ENCODE data around the gene DIAPH3.

DIAPH3 gene

DNA sequence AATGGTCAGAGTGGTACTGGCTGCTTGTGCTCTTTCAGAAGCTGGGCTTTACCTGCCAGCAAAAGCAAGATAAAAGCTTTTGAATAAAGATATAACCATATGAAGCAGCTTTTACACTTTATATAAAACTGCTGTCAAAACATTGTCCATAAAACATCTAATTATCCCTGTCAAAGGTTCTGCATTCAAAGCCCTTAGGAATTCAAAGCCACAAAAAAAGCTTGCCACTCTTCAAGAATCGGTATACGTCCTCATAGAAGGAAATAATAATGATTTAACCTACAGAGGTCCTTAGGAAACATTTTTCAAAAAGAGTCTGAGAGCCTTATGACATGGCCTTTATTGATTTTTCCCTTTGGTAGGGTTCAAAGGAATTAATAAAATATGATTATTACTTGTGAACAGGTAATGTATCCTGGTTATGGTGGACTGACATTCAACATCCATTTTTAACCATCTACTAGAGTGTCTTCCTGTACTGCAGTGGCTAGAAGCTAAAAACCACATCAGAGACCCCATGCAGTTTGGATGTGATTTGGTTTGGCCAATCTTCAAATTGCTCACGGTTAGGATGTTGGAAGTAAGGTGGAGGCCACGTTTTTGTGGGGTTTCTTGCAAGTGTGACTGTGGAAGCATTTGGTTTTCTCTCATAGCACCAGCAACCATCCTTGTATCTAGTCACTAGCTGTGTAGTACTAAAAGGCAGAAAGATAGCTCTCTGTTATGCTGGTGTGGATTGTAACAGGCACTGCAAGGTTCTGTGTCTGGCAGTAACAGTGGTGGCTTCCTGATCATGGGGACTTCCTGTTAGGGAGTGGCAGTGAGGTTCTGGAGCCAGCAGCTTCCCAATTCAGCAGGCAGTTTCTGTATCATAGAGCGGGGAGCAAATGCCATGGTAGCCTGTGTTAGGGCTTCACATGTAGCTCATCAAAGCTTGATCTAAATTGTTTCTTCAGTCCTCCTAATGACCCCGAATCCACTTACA, 441.5 kb downstream of the DIAPH3 start:
- Histone ChIP-seq H3K4me1 (ENCODE audit: insufficient read depth, low read length, poor library complexity, severe bottlenecking) (peaks cover 19% of the 10 kb centered on the region), H3K9me2 (replicated peaks; ENCODE audit: low read depth, low read length) (no peaks in the 10 kb centered on the region), H3K36me3 (ENCODE audit: insufficient read depth, low read length) (no peaks in the 10 kb centered on the region), H3K4me2 (ENCODE audit: low read depth, low read length, poor library complexity, severe bottlenecking) (peak overlapping the region; percentile 71), H3K9ac (ENCODE audit: low read depth, low read length, poor library complexity, severe bottlenecking) (peak overlapping the region; percentile 2), H2AFZ (ENCODE audit: low read length) (peak overlapping the region; percentile 39; the same call in 1 of the 2 replicates), H3F3A (ENCODE audit: low read depth) (no peaks in the 10 kb centered on the region), H3K79me2 (ENCODE audit: insufficient read depth, low read length) (no peaks in the 10 kb centered on the region), H3K4me3 (ENCODE audit: low read length, poor library complexity, severe bottlenecking) (peak overlapping the region; percentile 46), H3K9me3 (ENCODE audit: insufficient read depth, low read depth, low read length) (no peaks in the 10 kb centered on the region), H4K20me1 (ENCODE audit: insufficient read depth, low read length, poor library complexity, severe bottlenecking) (no peaks in the 10 kb centered on the region), H3K27me3 (ENCODE audit: insufficient read depth, low read length, poor library complexity, severe bottlenecking) (no peaks in the 10 kb centered on the region)
- TF ChIP-seq, protein P1, sequence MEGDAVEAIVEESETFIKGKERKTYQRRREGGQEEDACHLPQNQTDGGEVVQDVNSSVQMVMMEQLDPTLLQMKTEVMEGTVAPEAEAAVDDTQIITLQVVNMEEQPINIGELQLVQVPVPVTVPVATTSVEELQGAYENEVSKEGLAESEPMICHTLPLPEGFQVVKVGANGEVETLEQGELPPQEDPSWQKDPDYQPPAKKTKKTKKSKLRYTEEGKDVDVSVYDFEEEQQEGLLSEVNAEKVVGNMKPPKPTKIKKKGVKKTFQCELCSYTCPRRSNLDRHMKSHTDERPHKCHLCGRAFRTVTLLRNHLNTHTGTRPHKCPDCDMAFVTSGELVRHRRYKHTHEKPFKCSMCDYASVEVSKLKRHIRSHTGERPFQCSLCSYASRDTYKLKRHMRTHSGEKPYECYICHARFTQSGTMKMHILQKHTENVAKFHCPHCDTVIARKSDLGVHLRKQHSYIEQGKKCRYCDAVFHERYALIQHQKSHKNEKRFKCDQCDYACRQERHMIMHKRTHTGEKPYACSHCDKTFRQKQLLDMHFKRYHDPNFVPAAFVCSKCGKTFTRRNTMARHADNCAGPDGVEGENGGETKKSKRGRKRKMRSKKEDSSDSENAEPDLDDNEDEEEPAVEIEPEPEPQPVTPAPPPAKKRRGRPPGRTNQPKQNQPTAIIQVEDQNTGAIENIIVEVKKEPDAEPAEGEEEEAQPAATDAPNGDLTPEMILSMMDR (conservative IDR thresholded peaks at IDR 0.05; ENCODE audit: low read length): no peak
- no peak for TF ChIP-seq EZH2phosphoT487 (IDR thresholded peaks at IDR 0.05; ENCODE audit: borderline replicate concordance)

DNA sequence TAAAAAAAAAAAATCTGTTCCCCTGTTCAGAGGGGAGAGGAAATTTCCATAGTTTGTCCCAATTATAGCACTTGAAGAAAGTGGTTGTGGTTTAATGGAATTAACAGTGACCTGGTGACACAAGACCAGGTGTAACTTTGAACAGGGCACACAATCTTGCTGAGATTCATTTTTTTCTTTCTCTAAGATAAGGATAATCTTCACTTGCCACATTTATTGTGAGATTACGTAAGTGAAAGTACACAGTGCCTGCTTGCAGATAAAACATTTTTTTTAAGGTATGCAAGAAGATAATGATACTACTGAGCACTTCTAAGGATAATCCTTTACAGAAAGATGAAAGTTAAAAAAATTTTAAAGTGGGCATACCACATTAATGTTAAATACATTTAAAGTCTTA, 448.1 kb downstream of the DIAPH3 start:
- Histone ChIP-seq H3K4me3 (ENCODE audit: low read length, poor library complexity, severe bottlenecking) (no peak overlapping the region), H2AFZ (ENCODE audit: low read length) (no peak overlapping the region), H4K20me1 (ENCODE audit: insufficient read depth, low read length, poor library complexity, severe bottlenecking) (no peaks in the 10 kb centered on the region), H3F3A (ENCODE audit: low read depth) (no peaks in the 10 kb centered on the region), H3K9ac (ENCODE audit: low read depth, low read length, poor library complexity, severe bottlenecking) (no peak overlapping the region), H3K36me3 (ENCODE audit: insufficient read depth, low read length) (no peaks in the 10 kb centered on the region), H3K4me1 (ENCODE audit: insufficient read depth, low read length, poor library complexity, severe bottlenecking) (no peaks in the 10 kb centered on the region), H3K9me2 (replicated peaks; ENCODE audit: low read depth, low read length) (no peaks in the 10 kb centered on the region), H3K9me3 (ENCODE audit: insufficient read depth, low read depth, low read length) (no peaks in the 10 kb centered on the region), H3K27me3 (ENCODE audit: insufficient read depth, low read length, poor library complexity, severe bottlenecking) (no peaks in the 10 kb centered on the region), H3K4me2 (ENCODE audit: low read depth, low read length, poor library complexity, severe bottlenecking) (no peak overlapping the region), H3K79me2 (ENCODE audit: insufficient read depth, low read length) (no peaks in the 10 kb centered on the region)
- TF ChIP-seq, protein P1 (conservative IDR thresholded peaks at IDR 0.05; ENCODE audit: low read length): no peak
- no peak for TF ChIP-seq EZH2phosphoT487 (IDR thresholded peaks at IDR 0.05; ENCODE audit: borderline replicate concordance)

DNA sequence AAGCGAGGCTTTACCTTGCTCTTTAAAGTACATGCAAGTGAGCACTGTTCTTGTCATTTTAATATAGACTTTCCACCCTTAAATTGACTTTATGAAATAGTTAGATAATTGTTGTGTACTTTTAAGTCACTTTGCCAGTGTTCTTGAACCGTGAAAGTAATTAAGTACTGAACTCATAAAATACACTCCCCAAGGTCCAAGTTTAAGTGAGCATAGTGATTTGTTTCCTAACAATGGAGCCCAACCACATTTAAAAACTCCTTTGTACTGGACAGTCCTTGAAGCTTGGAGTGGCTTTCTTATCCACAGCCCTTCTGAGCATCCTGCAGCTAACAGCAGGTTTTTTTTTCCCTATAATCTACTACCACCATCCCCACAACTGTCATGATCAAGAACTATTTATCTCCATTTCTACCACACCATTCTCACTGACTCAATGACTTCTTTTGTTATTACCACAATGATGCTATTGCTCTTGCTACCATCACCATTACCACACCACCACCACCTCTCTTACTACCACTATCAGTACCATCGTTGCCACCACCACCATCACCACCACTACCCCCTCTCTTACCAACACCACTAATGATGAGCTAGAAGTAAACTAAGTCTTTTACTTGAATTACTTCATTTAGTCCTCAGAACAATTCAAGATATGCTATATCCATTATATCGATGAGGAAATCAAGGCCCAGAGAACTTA, 452.6 kb downstream of the DIAPH3 start:
- no peaks in the 10 kb centered on the region for H4K20me1 ChIP-seq (ENCODE audit: insufficient read depth, low read length, poor library complexity, severe bottlenecking)
- no peak overlapping the region for H3K9ac ChIP-seq (ENCODE audit: low read depth, low read length, poor library complexity, severe bottlenecking)
- no peak overlapping the region for H3K4me3 ChIP-seq (ENCODE audit: low read length, poor library complexity, severe bottlenecking)
- no peak for TF ChIP-seq EZH2phosphoT487 (IDR thresholded peaks at IDR 0.05; ENCODE audit: borderline replicate concordance)
- TF ChIP-seq, protein P1 (conservative IDR thresholded peaks at IDR 0.05; ENCODE audit: low read length): no peak
- no peaks in the 10 kb centered on the region for H3K36me3 ChIP-seq (ENCODE audit: insufficient read depth, low read length)
- H3K27me3 ChIP-seq (ENCODE audit: insufficient read depth, low read length, poor library complexity, severe bottlenecking): no peaks in the 10 kb centered on the region
- H3K4me1 ChIP-seq (ENCODE audit: insufficient read depth, low read length, poor library complexity, severe bottlenecking): no peaks in the 10 kb centered on the region
- H2AFZ ChIP-seq (ENCODE audit: low read length): no peak overlapping the region
- H3F3A ChIP-seq (ENCODE audit: low read depth): no peaks in the 10 kb centered on the region
- no peak overlapping the region for H3K4me2 ChIP-seq (ENCODE audit: low read depth, low read length, poor library complexity, severe bottlenecking)
- no peaks in the 10 kb centered on the region for H3K9me2 ChIP-seq (replicated peaks; ENCODE audit: low read depth, low read length)
- H3K9me3 ChIP-seq (ENCODE audit: insufficient read depth, low read depth, low read length): no peaks in the 10 kb centered on the region
- H3K79me2 ChIP-seq (ENCODE audit: insufficient read depth, low read length): no peaks in the 10 kb centered on the region
